GM10266 (cell line): ENCODE data around the gene HNF4A.

Experiments used
- DNase-seq: peaks from one replicate; pipeline ENCODE4 v3.0.0; 2012; ENCODE audit errors: extremely low spot score
- CTCF ChIP-seq: IDR thresholded peaks from 2 replicates; pipeline ENCODE4 v1.5.1; 2012; ENCODE audit warnings: mild to moderate bottlenecking, low read depth; ENCODE audit not compliant: control insufficient read depth, insufficient read depth; ENCODE audit errors: missing control alignments

HNF4A gene

GRCh38 chr20:44409132-44409600, 53.7 kb downstream of the HNF4A start:
- DNase-seq: no peak
- TF ChIP-seq CTCF: no peak

- no peak for TF ChIP-seq CTCF
- no peak for DNase-seq
These were observed 55.1 kb downstream of the HNF4A start for GRCh38 chr20:44410583-44411019.

GRCh38 chr20:44411020-44411756, 55.7 kb downstream of the HNF4A start:
- no peak for DNase-seq
- TF ChIP-seq CTCF: no peak

DNA sequence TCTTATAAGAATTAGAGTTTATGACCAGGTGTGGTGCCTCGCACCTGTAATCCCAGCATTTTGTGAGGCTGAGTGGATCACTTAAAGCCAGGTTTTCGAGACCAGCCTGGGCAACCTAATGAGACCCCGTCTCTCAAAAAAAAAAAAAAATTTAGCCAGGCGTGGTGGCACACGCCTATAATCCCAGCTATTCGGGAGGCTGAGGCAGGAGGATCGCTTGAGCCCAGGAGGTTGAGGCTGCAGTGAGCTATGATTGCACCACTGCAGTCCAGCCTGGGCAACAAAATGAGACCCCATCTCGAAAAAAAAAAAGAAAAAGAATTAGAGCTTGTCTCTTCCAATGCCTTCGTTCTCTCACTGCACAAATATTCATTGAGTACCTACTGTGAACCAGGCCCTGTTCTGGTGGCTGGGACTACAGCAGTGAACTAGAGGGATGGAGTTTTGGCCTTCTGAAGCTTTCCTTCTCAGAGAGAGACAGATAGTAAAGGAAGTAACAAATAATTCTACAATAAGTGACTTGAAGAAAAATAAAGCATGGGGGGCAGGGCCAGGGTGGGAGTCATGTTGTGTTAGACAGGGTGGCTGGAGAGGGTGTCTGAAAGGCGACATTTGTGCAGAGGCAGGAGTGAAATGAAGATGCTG, 56.4 kb downstream of the HNF4A start:
- no peak for DNase-seq
- TF ChIP-seq CTCF: no peak

- TF ChIP-seq CTCF: no peak
- DNase-seq: no peak
These were observed 57.1 kb downstream of the HNF4A start for GRCh38 chr20:44412402-44413144.

DNA sequence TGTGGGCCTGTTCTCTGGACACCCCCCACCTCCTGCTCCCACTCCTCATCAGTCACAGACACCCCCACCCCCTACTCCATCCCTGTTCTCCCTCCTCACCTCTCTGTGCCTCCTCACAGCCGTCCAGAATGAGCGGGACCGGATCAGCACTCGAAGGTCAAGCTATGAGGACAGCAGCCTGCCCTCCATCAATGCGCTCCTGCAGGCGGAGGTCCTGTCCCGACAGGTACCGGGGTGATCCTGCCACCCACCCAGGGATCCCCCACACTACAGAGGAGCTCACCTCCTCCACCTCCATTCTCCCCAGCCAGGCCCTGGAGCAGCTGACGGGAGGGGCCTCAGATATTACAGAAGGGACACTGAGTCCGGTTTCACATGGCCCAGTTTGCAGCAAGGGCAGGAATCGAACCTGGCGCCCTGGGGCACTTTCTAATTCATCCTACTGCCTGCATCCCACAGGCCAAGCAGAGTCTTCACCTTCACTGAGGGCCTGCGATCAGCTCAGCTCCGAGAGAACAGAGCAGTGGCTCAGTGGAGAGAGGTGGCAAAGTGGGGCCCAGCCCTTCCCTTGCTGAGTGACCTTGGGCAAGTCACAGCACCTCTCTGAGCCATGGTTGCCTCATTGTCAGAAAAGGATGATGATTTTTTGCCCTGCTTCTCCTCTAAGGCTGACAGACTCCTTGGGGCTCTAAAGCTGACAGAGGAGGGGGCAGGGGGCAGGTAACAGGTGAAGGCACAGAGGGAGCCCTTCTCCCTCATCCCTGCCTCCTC, 58.3 kb downstream of the HNF4A start:
- no peak for TF ChIP-seq CTCF
- DNase-seq: no peak

- no peak for TF ChIP-seq CTCF
- no peak for DNase-seq
These were observed 58.8 kb downstream of the HNF4A start for GRCh38 chr20:44414346-44414714.
